ENCODE measurements around the gene DPYSL3.

DPYSL3 gene

DNA sequence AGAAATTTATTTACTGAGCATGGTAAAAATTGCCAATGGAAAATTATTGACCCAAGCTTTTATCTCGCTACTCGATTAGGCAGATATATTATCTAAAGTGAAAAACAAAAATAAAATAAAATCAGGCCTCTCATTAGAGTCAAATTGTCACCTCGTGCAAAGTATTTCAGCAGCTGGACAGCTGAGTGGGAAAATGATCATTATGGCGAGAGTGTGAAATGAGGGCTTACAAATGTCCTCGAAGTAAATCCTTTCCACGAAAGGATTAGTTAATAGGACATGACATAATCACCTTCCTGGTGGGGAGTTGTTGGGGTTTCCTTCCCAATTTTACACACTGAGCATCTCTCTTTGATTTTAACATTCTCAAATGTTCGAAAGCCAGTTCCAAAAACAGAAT is 5.4 kb upstream of the DPYSL3 start:
- no peak for DNase-seq (ENCODE audit: low read depth in 1 of 2, low spot score in 1 of 2)

DNA sequence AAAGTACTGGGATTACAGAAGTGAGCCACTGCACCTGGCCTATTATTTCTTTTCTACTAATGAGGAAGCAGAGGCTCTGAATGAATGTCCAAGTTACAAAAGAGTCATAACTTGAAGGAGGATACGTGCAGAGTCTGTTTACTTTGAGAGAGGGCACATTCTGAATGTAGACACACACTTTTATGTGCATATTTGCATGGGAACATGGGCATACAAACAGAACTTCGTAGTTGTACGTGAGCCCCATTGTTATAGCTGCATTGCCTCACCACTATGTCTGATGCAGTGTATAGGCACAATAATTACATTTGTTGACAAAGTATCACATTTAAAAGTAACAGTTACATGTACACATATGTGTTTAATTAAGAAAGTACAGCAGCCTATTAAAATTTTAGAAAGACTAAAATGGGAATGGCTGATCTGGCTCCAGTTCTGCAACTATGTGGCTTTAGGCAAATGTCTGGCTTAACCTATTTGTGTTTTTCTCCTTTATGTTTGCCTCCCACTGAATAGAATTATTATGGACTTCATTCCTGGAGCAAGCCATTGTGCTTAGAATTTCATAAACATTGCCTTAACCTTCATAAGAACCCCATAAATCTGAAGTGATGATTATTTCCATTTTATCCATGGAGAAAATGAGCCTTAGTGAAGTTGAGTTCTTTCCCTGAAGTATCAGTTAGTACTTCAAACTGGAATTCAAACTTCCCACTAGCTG is 3.0 kb upstream of the DPYSL3 start:
- DNase-seq (ENCODE audit: low read depth in 1 of 2, low spot score in 1 of 2), result no peak

DNA sequence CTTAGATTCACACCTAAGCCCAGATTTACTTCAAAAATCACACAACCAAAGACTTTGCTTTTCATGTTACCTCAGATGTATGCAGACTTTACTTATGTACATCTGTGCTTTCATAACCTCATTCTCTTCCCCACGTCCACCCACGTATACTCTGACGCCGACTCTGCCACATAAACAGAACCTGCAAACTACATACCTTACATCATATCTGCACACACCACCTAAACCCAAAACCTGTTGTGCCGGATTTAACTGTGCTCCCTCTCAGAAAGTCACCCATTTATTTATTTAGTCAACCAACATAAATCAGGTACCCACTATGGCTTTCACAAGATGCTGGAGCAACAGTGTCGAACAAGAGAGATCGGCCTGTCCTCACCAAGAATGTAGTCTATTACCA is 1.0 kb upstream of the DPYSL3 start:
- no peak for DNase-seq (ENCODE audit: low read depth in 1 of 2, low spot score in 1 of 2)

DNA sequence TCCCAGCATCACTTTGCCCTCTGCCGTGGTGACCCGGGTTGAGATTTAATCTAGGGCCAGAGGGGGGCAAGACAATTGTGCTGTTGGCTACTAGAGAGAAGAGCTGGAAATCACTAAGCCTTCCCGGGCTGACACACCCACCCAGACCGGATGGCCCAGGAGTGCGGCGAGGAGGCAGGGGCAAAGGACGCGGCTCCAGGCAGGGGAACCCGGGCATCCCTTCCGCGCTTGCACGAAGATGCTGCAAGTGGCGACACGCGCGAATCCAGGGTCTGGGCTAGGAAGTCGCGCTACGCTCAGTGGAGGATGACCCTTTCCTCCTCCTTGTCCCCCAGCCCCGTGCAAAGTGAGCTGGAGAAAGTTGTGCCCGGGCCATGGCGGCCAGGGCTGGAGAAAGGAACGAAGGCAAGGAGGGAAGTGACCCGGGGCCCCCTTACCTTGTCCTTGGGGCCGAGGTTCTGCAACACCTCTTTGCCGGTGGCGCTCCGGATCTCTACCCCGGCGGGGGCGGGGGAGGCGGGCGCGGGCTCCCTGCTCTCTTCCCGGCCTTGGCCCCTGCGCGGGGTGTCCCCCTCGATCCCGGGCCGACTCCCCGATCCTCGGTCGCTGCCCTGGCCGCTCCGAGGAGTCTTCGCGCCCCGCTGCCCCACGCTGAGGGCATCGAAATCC is 693 bp downstream of the DPYSL3 start:
- DNase-seq (ENCODE audit: low read depth in 1 of 2, low spot score in 1 of 2), result no peak

DNA sequence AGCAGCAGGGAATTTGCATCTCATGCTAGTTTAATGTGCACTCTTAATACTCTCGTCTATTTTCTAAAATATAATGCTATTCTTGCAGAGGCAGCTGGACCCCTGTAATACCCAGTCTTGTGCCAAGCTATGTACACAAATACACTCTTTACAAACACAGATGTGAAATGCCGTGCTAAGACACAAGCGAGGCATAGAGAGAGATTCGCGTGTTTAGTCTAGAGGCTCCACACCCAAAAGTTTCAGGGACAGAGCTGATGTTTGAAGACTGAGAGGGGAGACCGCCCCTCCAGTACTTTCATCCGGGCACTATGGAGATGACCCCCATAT is 1.2 kb downstream of the DPYSL3 start:
- DNase-seq (ENCODE audit: low read depth in 1 of 2, low spot score in 1 of 2), result no peak

DNA sequence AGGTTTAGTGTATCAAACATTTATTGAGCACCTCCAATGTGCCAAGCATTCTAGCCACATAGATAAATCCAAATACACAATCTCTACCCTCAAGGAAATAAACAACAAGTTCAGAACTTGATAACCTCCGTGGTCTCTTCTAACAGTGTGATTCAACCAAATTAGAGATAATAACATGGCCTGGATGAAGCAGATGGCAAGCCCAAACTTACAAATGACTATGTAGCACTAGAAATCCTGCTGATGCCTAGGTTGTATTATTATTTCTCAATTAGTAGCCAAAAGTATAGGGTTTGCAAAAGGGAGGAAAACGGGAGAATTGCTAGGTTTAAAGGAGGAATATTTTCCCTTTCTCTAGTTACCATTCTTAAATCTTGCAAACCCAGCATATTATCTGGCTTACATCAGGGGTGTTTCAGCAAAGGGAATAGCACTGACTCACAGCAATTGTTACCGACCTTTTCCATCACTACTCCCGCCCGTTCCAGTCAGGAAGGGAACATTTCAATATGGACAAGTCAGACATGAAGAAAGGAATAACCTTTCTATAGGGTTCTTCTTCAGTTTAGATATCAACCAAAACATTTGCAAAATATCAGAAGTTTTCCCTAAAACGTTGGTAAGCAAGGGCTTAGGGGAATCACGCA is 2.3 kb downstream of the DPYSL3 start:
- DNase-seq (ENCODE audit: low read depth in 1 of 2, low spot score in 1 of 2), result no peak

DNA sequence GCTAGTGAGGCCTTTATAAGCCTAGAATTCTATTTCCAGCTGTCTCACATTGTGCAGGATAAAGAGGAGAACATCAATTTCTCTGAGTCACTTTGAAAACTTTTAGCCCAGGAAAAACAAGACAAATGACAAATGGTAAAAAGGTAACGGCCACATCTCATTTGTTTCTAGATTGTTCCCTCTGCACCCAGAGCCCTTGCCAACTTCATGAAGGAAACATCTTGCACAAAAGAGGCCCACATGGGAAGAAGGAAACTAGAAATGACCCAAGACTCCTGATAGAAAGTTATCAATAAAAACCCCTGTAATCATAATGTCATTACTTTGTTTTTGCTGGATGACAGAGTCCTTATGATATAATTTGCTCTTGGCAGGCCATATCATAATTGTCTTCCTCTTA is 5.3 kb downstream of the DPYSL3 start:
- no peak for DNase-seq (ENCODE audit: low read depth in 1 of 2, low spot score in 1 of 2)

DNA sequence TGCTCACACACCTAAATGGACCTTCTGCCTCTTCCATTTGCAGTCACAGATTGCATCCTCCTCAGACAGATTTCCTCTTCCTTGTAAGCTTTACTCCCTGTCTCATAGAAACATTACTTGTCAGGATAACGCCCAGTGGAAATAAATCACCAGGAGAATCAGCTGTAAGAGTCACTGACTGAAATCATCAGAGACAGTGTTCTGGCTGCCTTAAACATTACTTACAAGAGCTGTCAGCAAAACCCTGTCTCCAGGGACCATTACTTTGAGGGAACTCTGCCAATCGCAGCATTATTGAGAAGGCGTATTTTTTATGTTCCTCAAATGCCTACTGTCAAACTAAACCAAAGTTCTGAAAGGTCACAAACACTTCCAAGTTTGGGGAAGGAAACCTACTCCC is 5.9 kb downstream of the DPYSL3 start:
- DNase-seq (ENCODE audit: low read depth in 1 of 2, low spot score in 1 of 2), result no peak

DNA sequence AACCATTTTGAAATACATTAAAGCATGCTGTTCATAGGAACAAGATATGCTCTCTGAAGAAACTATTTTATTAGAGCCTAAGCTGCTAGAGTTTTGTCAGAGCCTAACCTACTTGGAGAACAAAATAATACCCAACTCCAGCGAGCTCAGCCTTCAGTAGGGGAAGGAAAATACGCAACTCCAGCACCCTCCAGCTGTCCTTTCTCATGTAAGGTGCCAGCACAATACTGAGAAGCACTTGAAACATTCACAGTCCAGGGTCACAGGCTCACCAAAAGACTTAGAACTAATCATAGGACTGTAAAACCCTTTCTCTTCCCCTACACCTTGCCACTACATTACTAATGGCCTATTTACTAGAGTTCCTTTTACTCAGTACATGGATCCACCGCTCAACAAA is 18.9 kb downstream of the DPYSL3 start:
- no peak for DNase-seq (ENCODE audit: low read depth in 1 of 2, low spot score in 1 of 2)

DNA sequence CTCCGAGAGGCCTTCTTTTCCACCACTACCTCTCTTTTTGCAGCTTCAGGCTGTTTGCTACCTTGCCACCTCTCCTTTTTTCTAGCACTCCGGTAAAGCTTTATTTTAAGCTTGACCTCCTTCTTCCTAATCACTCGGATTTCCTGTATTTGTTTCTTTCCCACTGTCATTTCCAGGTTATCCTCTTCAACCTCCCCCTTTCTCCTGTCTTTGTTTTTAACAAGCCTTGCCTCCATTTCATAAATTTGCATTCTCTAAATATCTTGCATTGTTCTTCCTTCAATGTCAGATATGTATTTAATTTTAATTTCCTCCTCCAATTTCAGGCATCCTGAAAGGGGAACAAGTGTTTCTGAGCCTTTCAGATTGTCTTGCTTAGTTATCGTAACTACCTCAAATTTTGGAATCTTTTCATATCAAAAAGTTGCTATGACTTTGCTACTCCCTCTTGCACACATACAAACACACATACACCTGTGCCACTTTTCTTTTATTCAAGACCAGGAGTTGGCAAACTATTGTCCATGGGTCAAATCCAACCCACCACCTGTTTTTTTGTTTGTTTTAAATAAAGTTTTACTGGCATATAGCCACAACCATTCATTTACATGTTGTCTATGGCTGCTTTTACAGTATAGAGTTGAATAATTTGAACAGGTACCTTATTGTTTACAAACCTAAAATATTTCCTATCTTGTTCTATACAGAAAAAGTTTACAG is 22.7 kb downstream of the DPYSL3 start:
- DNase-seq (ENCODE audit: low read depth in 1 of 2, low spot score in 1 of 2), result no peak

DNA sequence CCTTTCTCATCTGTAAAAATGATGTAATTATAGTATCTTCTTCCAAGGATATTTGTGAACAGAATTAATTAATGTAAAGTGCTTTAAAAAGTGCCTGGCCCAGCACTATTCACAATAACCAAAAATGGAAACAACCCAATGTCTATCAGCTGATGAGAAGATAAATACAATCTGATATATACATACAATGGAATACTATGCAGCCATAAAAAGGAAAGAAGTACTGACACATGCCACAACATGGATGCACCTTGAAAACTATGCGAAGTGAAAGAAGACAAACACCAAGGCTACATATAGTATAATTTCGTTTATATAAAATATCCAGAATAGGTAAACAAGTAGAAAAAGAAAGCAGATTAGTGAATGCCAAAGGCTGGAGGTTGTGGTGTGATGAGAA is 24.1 kb downstream of the DPYSL3 start:
- no peak for DNase-seq (ENCODE audit: low read depth in 1 of 2, low spot score in 1 of 2)

DNA sequence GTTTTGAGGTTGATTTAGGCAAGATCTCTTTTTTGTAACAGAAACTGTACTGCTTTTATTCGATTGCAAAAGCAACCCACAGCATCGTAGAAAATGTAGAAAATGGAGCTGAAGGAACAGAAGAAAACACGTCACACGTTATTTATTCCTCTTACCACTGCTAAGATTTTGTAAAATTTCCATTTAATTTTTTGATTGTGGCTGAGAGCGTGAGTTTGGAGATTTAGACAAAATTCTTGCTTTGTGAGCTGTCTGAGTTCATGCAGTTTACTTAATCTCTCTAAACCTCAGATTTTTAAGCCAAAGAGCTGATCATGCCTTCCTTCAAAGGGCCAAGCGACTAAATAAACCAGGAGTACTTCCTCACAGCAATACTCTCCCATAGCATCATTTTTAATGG is 24.8 kb downstream of the DPYSL3 start:
- DNase-seq (ENCODE audit: low read depth in 1 of 2, low spot score in 1 of 2), result no peak

DNA sequence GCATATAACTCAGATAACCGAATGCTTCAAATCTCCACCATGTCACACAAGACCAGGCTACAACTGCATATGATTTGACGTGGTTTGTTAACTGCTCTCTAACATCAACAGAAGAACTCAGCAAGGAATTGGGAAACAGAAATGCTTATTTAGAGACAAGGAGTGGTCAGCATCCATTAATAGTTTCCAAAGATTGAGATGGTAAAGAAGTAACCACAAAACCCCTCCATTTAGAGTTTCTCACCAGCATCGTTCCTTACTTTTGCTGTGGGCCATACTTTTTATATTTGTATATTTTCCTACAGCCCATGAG is 25.2 kb downstream of the DPYSL3 start:
- DNase-seq (ENCODE audit: low read depth in 1 of 2, low spot score in 1 of 2), result no peak

DNA sequence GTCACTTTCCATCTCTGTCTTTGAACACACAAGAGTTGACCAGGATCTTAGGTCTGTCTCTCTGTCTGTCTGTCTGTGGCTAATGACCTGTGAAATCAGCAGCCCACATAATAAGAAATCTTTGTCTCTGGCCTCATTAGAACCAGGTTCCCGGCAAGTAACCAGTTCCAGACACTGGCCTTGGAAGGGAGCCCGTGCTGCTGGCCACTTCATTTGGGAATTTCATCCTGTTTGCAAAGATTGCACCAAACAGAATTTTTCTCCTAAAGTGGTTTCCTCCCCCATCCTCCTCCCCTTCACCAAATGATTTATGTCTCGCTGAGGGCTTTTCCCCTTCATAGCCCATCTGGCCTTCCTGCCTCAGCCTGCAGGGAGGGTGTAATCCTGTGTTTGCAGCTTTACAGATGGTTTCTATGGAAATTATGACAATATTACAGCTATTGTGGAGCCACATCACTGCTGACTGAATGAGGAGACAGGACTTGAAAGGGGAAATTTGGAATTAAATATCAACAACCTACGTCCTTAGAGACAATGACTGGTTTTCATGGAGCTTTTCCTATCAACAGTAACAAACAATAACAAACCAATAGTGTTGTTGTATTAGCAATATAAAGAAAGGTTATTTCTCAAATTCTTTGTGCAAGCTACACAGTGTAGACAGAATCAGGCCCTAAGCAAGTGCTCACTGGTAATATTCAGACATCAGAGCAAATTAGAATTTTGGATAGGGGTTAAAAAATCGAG is 25.7 kb downstream of the DPYSL3 start:
- no peak for DNase-seq (ENCODE audit: low read depth in 1 of 2, low spot score in 1 of 2)

DNA sequence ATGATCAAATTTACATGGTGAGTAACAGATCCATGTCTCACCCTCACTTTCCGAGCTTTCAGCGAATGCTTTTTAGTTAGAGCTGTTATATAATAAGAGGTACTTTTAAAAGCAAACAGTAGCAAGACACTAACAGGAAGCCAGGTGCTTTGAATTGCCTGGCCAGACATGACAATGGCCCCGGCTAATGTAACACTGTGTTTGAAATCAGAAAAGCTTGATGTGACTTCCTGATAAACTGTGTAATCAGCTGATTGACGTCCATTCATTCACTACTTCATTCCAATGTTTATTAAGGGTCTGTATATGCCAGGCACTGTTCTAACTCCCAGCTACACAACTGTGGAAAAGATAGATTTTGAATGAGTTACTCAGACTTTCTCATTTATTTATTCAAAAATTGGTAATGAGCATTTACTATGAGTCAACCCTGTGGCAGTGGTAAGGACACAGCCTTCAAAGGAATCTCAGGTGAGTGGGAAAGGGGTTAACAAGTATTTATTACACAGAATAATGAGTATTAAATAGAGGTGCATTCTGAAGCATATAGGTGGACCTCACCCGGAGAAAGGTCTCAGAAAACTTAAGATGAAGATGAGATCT is 26.6 kb downstream of the DPYSL3 start:
- no peak for DNase-seq (ENCODE audit: low read depth in 1 of 2, low spot score in 1 of 2)

DNA sequence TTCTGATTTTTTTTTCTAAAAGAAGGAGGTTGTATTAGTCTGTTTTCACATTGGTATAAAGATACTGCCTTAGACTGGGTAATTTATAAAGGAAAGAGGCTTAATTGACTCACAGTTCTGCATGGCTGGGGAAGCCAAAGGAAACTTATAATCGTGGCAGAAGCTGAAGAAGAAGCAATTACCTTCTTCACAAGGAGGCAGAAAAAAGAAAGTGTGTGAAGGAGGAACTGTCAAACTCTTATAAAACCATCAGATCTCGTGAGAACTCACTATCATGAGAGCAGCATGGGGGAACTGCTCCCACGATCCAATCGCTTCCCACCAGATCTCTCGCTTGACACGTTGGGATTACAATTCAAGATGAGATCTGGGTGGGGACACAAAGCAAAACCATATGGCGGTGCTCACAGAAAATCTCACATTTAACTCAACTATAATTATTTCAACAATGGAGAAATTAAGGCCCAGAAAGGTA is 27.1 kb downstream of the DPYSL3 start:
- DNase-seq (ENCODE audit: low read depth in 1 of 2, low spot score in 1 of 2), result no peak

DNA sequence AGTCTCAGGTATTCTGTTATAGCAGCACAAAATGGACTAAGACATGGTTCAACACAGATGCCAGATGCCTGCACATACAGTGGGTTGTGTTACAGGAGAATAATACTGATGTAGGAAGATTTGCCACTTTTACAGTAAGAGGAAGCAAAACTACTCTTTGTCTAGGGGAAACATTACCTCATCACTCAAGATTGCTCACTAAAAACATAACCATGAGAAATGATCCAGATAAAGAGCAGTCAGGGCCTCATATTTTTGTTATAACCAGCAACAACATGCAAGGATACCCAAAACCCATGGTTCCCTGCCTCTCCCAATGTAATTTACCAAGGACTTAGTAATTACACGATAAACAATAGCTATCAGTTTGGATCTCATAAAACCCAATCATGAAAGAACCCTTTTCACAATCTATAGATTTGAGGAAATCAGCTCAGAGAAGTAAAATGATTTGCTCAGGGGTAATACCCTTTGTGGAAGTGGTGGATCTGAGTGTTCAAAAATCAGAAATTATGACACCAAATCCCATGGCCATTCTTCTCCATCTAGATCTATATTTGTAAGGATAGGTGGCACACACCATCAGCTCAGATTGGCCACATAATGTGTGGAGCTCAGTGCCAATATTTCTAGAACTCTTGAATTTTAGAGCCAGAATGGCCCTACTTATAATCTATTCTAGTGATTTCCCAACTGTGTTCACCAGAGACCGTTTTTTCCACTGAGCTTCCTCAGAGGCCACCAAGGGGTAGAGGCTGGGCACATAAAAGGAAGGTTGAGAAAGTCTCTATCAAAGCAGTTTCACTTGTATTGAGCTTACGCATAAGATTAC is 27.8 kb downstream of the DPYSL3 start:
- no peak for DNase-seq (ENCODE audit: low read depth in 1 of 2, low spot score in 1 of 2)

DNA sequence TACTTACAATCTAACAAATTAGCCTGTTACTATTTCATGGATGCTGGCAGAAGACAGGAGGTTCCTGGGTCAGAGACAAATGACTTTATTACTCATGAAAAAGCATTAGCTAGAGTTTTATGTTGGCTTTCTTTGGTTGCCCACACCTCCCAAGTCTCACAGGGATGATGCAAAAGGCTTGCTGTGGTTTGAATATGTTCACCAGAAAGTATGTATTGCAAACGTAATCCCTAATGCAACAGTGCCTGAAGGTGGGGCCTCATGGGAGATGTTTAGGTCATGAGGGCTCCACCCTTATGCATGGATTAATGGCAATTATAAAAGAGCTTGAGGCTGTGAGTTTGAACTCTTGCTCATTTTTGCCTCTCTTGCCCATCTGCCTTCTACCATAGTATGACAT is 28.5 kb downstream of the DPYSL3 start:
- DNase-seq (ENCODE audit: low read depth in 1 of 2, low spot score in 1 of 2), result no peak

DNA sequence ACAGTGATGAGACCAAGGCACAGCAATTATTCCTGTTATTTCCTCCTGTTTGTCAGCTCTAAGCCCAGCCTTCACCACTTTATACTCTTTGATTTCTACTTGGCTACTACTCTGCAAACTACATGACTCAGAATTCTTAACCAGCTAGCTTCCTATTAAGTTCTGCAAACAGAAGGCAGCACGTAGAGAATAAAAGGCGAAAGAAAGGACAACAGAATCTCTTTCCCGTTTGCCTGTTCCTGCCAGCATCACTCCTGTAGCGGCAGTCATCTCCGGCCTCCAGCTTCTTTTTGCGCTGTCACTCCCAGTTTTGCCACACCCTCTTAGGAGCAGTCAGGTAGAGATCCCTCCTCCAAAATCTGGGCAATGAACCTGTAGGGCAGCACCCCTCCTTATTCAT is 29.9 kb downstream of the DPYSL3 start:
- DNase-seq (ENCODE audit: low read depth in 1 of 2, low spot score in 1 of 2), result no peak

DNA sequence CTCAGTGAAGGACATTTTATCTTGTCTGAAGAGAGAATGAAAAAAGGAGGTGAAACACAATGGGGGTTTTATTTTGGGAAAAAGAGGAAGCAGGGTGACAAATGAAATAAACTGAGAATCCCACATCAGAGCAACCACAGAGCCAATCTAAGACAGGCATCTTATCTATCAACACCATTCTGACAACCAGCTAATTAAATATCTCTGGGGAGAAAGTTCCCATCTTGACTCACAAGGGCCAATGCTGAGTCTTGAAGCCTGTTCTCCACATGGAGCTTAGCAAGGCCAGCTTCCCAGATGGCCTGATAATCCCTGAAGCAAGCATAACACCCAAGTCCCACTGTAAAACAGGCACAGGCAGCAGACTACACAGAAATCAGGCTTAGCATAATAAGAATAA is 30.4 kb downstream of the DPYSL3 start:
- DNase-seq (ENCODE audit: low read depth in 1 of 2, low spot score in 1 of 2), result no peak
